ENCODE measurements around the gene LRFN3. TPM values are rescaled to one million over a fixed set of nuclear protein-coding genes. Genes with fewer than 3 reads are reported as not detected.

The LRFN3 gene, protein sequence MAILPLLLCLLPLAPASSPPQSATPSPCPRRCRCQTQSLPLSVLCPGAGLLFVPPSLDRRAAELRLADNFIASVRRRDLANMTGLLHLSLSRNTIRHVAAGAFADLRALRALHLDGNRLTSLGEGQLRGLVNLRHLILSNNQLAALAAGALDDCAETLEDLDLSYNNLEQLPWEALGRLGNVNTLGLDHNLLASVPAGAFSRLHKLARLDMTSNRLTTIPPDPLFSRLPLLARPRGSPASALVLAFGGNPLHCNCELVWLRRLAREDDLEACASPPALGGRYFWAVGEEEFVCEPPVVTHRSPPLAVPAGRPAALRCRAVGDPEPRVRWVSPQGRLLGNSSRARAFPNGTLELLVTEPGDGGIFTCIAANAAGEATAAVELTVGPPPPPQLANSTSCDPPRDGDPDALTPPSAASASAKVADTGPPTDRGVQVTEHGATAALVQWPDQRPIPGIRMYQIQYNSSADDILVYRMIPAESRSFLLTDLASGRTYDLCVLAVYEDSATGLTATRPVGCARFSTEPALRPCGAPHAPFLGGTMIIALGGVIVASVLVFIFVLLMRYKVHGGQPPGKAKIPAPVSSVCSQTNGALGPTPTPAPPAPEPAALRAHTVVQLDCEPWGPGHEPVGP
- 2.5 and 6.3 TPM in 2 replicates for total RNA-seq

GRCh38 chr19:35935911-35936737 lies at the start of gene LRFN3:
LRFN3 (plus strand) TSS chr19:35936374; CDS start chr19:35939426, 3,052 bp downstream.

GRCh38 chr19:35901854-35902661 lies 34.1 kb upstream of the LRFN3 start, which contains the start of gene HCST:
HCST (plus strand) TSS chr19:35902529; CDS start chr19:35902594, 65 bp downstream.

DNA sequence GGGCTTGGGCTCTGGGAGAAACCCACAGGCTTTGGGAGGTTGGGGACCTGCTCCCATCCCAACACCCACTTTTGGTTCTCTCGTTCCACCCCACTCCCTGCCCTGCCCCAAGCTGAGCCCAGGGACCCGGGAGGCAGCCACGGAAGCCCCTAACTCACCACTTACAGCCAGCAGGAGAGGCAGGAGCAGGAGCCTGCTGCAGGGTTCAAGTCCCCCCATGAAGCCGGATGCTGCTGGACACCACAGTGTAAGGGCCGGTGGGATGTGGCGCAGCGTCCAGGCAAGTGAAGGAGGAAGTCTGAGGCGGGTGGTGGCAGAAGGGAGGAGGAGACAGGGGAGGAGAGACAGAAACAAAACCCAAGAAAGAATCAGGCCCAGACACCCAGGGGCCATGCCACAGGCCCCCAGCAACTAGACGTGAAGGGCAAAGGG lies 28.1 kb upstream of the LRFN3 start, which contains the start of gene TYROBP:
TYROBP (minus strand) TSS at position 286 of the 432 bp plus-strand sequence; CDS start at position 219, 67 bp downstream.

Other genes with a start within 250 kb of the LRFN3 start
- gene ZBTB32, start 231.8 kb upstream of the LRFN3 start, total RNA-seq = not detected in 2 replicates
- gene KMT2B, start 218.4 kb upstream of the LRFN3 start, total RNA-seq = 9.8 and 10.9 TPM in 2 replicates
- 0.29 and 1.2 TPM in 2 replicates for gene IGFLR1, start 193.9 kb upstream of the LRFN3 start, total RNA-seq
- 4.6 and 7.3 TPM in 2 replicates for gene U2AF1L4, start 191.0 kb upstream of the LRFN3 start, total RNA-seq
- gene PSENEN, start 190.7 kb upstream of the LRFN3 start, total RNA-seq = 18.4 and 20.2 TPM in 2 replicates
- 8.0 and 18.5 TPM in 2 replicates for gene LIN37, start 187.8 kb upstream of the LRFN3 start, total RNA-seq
- 125 and 302 TPM in 2 replicates for gene HSPB6, start 179.3 kb upstream of the LRFN3 start, total RNA-seq
- gene PROSER3, start 178.2 kb upstream of the LRFN3 start, total RNA-seq = 6.1 and 9.9 TPM in 2 replicates
- gene ARHGAP33, start 160.8 kb upstream of the LRFN3 start, total RNA-seq = 5.6 and 10.0 TPM in 2 replicates
- not detected in 2 replicates for gene PRODH2, start 123.5 kb upstream of the LRFN3 start, total RNA-seq
- gene NPHS1, start 83.9 kb upstream of the LRFN3 start, total RNA-seq = not detected in 2 replicates
- not detected in 2 replicates for gene KIRREL2, start 79.5 kb upstream of the LRFN3 start, total RNA-seq
- gene APLP1, start 67.8 kb upstream of the LRFN3 start, total RNA-seq = 5.1 and 11.7 TPM in 2 replicates
- gene NFKBID, start 35.8 kb upstream of the LRFN3 start, total RNA-seq = 3.2 and 3.6 TPM in 2 replicates
- 0.87 and 1.8 TPM in 2 replicates for gene HCST, start 33.8 kb upstream of the LRFN3 start, total RNA-seq
- gene TYROBP, start 28.1 kb upstream of the LRFN3 start, total RNA-seq = 0.33 TPM in 1 of 2 replicates, not detected in the other
- 8.9 and 12.9 TPM in 2 replicates for gene SDHAF1, start 58.8 kb downstream of the LRFN3 start, total RNA-seq
- gene SYNE4, start 72.4 kb downstream of the LRFN3 start, total RNA-seq = 0.15 and 0.50 TPM in 2 replicates
- gene ALKBH6, start 77.8 kb downstream of the LRFN3 start, total RNA-seq = 18.9 and 22.8 TPM in 2 replicates
- 19.3 and 30.8 TPM in 2 replicates for gene CLIP3, start 96.5 kb downstream of the LRFN3 start, total RNA-seq
- 4.5 and 6.5 TPM in 2 replicates for gene THAP8, start 117.9 kb downstream of the LRFN3 start, total RNA-seq
- 0.50 and 6.4 TPM in 2 replicates for gene WDR62, start 118.5 kb downstream of the LRFN3 start, total RNA-seq
- not detected in 2 replicates for gene OVOL3, start 174.8 kb downstream of the LRFN3 start, total RNA-seq
- gene POLR2I, start 178.5 kb downstream of the LRFN3 start, total RNA-seq = 46.1 and 64.7 TPM in 2 replicates
- 270 and 326 TPM in 2 replicates for gene TBCB, start 179.1 kb downstream of the LRFN3 start, total RNA-seq
- 413 and 501 TPM in 2 replicates for gene CAPNS1, start 203.7 kb downstream of the LRFN3 start, total RNA-seq
- gene COX7A1, start 216.1 kb downstream of the LRFN3 start, total RNA-seq = 8.3 and 50.6 TPM in 2 replicates

Measured in smooth muscle cell of trachea (primary cell).